ENCODE measurements around the gene ZNF296. TPM values are rescaled to one million over a fixed set of nuclear protein-coding genes. Genes with fewer than 3 reads are reported as not detected.

ZNF296 gene
- total RNA-seq, 1 experiment from 2014 or later, result 6.7 TPM

GRCh38 chr19:45103508-45104319 is 27.4 kb upstream of the ZNF296 start:
- DNase-seq (ENCODE audit: low read depth, low spot score) (no peak), ATAC-seq (no peak)
- Histone ChIP-seq H3K27me3 (ENCODE audit: control insufficient read depth, insufficient read depth, low read length) (no peaks in the 10 kb centered on the region), H3K36me3 (ENCODE audit: control insufficient read depth, insufficient read depth, low read length) (no peaks in the 10 kb centered on the region), H3K4me3 (ENCODE audit: low read depth in 2 of 2, low read length in 2 of 2) (no peak overlapping the region), H3K9me3 (ENCODE audit: control insufficient read depth, insufficient read depth, low read depth, low read length) (no peaks in the 10 kb centered on the region), H3K27ac (ENCODE audit: low read length) (no peak overlapping the region), H3K4me1 (ENCODE audit: control insufficient read depth, insufficient read depth, low read length) (peaks cover 15% of the 10 kb centered on the region)
- TF ChIP-seq POLR2AphosphoS5 (IDR thresholded peaks at IDR 0.05; ENCODE audit: low read depth, low read length) (no peak), TCF7L2 (IDR thresholded peaks at IDR 0.05; ENCODE audit: low read depth, low read length) (no peak), CTCF (IDR thresholded peaks at IDR 0.05) (no peak), SIN3A (IDR thresholded peaks at IDR 0.05; ENCODE audit: borderline replicate concordance, insufficient read depth, low read depth, low read length) (no peak), REST (IDR thresholded peaks at IDR 0.05; ENCODE audit: insufficient read depth in 1 of 2, low read depth in 2 of 2, low read length in 1 of 2) (no peak)
- ChIA-PET POLR2A (no interaction called here), CTCF (no interaction called here)
- BruUV-seq (replicated peaks), result no TSS peak
- in situ Hi-C loops (cut with HindIII; ENCODE audit: low pct_unique_long_range_greater_than_20kb, low sequenced_read_pairs), result no loop called here
- intact Hi-C loops (cut with micrococcal nuclease; ENCODE audit: unreplicated experiment), result no loop called here

GRCh38 chr19:45103156-45103507 is 26.9 kb upstream of the ZNF296 start:
- no peaks in the 10 kb centered on the region for H3K9me3 ChIP-seq (ENCODE audit: control insufficient read depth, insufficient read depth, low read depth, low read length)
- in situ Hi-C loops (cut with HindIII; ENCODE audit: low pct_unique_long_range_greater_than_20kb, low sequenced_read_pairs), result no loop called here
- H3K27me3 ChIP-seq (ENCODE audit: control insufficient read depth, insufficient read depth, low read length), result no peaks in the 10 kb centered on the region
- ChIA-PET CTCF (no interaction called here), POLR2A (no interaction called here)
- no peak for DNase-seq (ENCODE audit: low read depth, low spot score)
- BruUV-seq (replicated peaks), result no TSS peak
- TF ChIP-seq TCF7L2 (IDR thresholded peaks at IDR 0.05; ENCODE audit: low read depth, low read length) (no peak), CTCF (IDR thresholded peaks at IDR 0.05) (no peak), POLR2AphosphoS5 (IDR thresholded peaks at IDR 0.05; ENCODE audit: low read depth, low read length) (no peak), REST (IDR thresholded peaks at IDR 0.05; ENCODE audit: insufficient read depth in 1 of 2, low read depth in 2 of 2, low read length in 1 of 2) (no peak)
- H3K4me1 ChIP-seq (ENCODE audit: control insufficient read depth, insufficient read depth, low read length), result peaks cover 21% of the 10 kb centered on the region
- no peaks in the 10 kb centered on the region for H3K36me3 ChIP-seq (ENCODE audit: control insufficient read depth, insufficient read depth, low read length)
- H3K27ac ChIP-seq (ENCODE audit: low read length), result no peak overlapping the region
- no peak overlapping the region for H3K4me3 ChIP-seq (ENCODE audit: low read depth in 2 of 2, low read length in 2 of 2)
- ATAC-seq, result no peak
- intact Hi-C loops (cut with micrococcal nuclease; ENCODE audit: unreplicated experiment), result no loop called here
